ENCODE measurements around the gene GOLGA6A. TPM values are rescaled to one million over a fixed set of nuclear protein-coding genes. Genes with fewer than 3 reads are reported as not detected.
"Not testable (repeated sequence)": the region's sequence is repeated elsewhere in the genome, so short reads cannot be mapped to it uniquely, and the experiment has no call there.

GOLGA6A gene
- under 1 TPM in 1 of 2 experiments, not detected in 1; 0.07 TPM for total RNA-seq
- not detected for polyA plus RNA-seq

DNA sequence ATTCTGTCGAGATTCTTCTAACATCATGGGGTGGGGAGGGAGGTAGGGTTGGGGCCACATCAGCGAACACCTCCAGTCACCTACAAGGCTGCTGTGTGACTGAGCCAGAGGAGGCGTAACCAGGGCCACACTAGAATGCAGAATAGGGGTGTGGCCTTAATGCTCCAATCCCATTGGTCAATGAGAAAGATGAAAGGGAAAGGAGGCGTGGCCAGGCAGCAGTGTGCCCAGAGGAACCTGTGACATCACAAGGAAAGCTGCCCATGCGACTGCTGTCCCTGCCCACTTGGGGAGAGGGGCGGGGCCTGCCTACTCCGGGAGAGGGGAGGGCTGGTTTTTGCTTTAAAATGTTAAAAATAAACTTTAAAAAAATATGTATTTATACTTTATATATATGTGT, at the start of gene GOLGA6A:
GOLGA6A (minus strand) TSS at position 101 of the 400 bp plus-strand sequence; CDS start at position 60, 41 bp downstream.
- H3K9me3 Mint-ChIP-seq; CTCF ChIA-PET; H3K4me3 Mint-ChIP-seq; H3K36me3 Mint-ChIP-seq; POLR2A ChIA-PET; H3K27me3 Mint-ChIP-seq; H3K27ac ChIP-seq (ENCODE audit: low read depth, low read length); H3K27ac Mint-ChIP-seq; H3K36me3 ChIP-seq (ENCODE audit: insufficient read depth, low read length); H3K4me1 ChIP-seq (ENCODE audit: insufficient read depth, low read length); DNase-seq; H3K9me3 ChIP-seq (ENCODE audit: low read length); H3K4me3 ChIP-seq (ENCODE audit: low read length); H3K4me1 Mint-ChIP-seq; H3K27me3 ChIP-seq (ENCODE audit: insufficient read depth, low read length, poor library complexity, severe bottlenecking): not testable (repeated sequence)

DNA sequence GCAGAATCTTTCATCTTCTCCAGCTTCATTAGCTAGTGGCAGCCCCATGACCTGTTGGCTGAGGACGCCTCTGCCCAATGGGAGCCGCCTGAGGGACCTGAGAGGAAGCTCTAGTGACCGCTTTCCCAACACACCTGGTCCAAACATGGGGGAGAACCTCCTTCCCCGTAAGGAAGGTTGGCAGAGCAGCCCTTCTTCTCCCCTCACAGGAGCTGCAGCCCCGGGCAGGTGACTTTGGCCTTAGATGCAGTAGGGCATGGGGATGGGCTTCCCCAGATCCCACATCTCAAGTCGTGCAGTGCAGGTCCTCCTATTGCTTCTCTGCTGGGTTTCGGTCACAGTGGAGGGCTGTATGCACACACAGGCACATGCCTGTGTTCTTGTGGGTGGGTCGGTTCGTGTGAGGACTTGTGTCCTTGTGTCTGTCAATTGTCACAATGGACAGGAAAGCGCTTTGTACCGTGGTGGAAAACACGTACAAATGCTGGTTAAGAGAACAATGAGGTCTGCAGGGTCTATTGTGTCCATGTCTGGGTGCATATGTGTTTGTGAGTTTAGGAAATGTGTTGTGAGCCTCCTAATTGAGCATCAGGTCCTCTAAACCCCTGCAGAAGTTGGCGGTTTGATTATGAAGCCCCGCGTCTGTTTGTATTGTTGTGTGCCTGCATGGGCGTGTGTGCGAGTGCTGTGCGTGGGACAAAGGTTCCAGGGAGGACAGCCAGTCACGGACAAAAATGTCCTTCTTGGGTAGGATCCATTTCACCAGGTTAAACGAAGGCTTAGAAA, 49.5 kb upstream of the GOLGA6A start:
- Histone ChIP-seq H3K9me3 (ENCODE audit: low read length) (no peaks in the 10 kb centered on the region), H3K4me1 (ENCODE audit: insufficient read depth, low read length) (peaks cover 8% of the 10 kb centered on the region), H3K36me3 (ENCODE audit: insufficient read depth, low read length) (no peaks in the 10 kb centered on the region), H3K27me3 (ENCODE audit: insufficient read depth, low read length, poor library complexity, severe bottlenecking) (peaks cover 54% of the 10 kb centered on the region), H3K27ac (ENCODE audit: low read depth, low read length) (no peak overlapping the region), H3K4me3 (ENCODE audit: low read length) (no peak overlapping the region)
- Mint-ChIP-seq H3K27ac (peak overlapping the region in 1 of 8 donors; percentile 17), H3K36me3 (no peaks in the 10 kb centered on the region), H3K27me3 (peaks cover 41 to 77% of the 10 kb centered on the region in 2 donors), H3K9me3 (peaks cover 0 to 2% (median 0%) of the 10 kb centered on the region in 5 donors), H3K4me1 (peaks cover 9 to 56% (median 14%) of the 10 kb centered on the region in 3 donors), H3K4me3 (peak overlapping the region in 5 of 7 donors; percentile 3 to 41 (median 15))
- no peak for DNase-seq
- POLR2A ChIA-PET, result no interaction called here
- CTCF ChIA-PET, result interaction anchor here (1.9 kb wide), 1 partner anchor 191 kb away, joined by 7 read pairs; no protein-coding TSS in a partner anchor

- DNase-seq, result no peak
- Histone ChIP-seq H3K27ac (ENCODE audit: low read depth, low read length) (no peak overlapping the region), H3K36me3 (ENCODE audit: insufficient read depth, low read length) (no peaks in the 10 kb centered on the region), H3K4me3 (ENCODE audit: low read length) (no peak overlapping the region), H3K9me3 (ENCODE audit: low read length) (no peaks in the 10 kb centered on the region), H3K4me1 (ENCODE audit: insufficient read depth, low read length) (peaks cover 6% of the 10 kb centered on the region), H3K27me3 (ENCODE audit: insufficient read depth, low read length, poor library complexity, severe bottlenecking) (peaks cover 50% of the 10 kb centered on the region)
- CTCF ChIA-PET, result interaction anchor here (1.9 kb wide), 1 partner anchor 191 kb away, joined by 7 read pairs; no protein-coding TSS in a partner anchor
- peaks cover 41 to 76% of the 10 kb centered on the region in 2 donors for H3K27me3 Mint-ChIP-seq
- peaks cover 5 to 51% (median 10%) of the 10 kb centered on the region in 3 donors for H3K4me1 Mint-ChIP-seq
- POLR2A ChIA-PET, result no interaction called here
- peaks cover 0 to 2% (median 0%) of the 10 kb centered on the region in 5 donors for H3K9me3 Mint-ChIP-seq
- peak overlapping the region in 1 of 7 donors; percentile 75 for H3K4me3 Mint-ChIP-seq
- H3K27ac Mint-ChIP-seq, result no peak overlapping the region
- H3K36me3 Mint-ChIP-seq, result no peaks in the 10 kb centered on the region
Measured at GRCh38 chr15:74130849-74131627, 48.7 kb upstream of the GOLGA6A start.

- Histone ChIP-seq H3K4me3 (ENCODE audit: low read length) (no peak within 1 kb of the TSS), H3K9me3 (ENCODE audit: low read length) (no peaks in the 10 kb centered on the region), H3K36me3 (ENCODE audit: insufficient read depth, low read length) (no peaks in the 10 kb centered on the region), H3K27ac (ENCODE audit: low read depth, low read length) (no peak within 1 kb of the TSS), H3K27me3 (ENCODE audit: insufficient read depth, low read length, poor library complexity, severe bottlenecking) (peaks cover 44% of the 10 kb centered on the region), H3K4me1 (ENCODE audit: insufficient read depth, low read length) (peaks cover 6% of the 10 kb centered on the region)
- CTCF ChIA-PET, result interaction anchor here (1.2 to 5.9 kb wide), 3 partner anchors 192 to 197 kb away, joined by 3 to 74 read pairs (median 4); no protein-coding TSS in a partner anchor
- Mint-ChIP-seq H3K36me3 (no peaks in the 10 kb centered on the region), H3K4me1 (peaks cover 5 to 45% (median 10%) of the 10 kb centered on the region in 3 donors), H3K4me3 (peak within 1 kb of the TSS in 4 of 7 donors; percentile 24 to 75 (median 38)), H3K9me3 (peaks cover 0 to 2% (median 0%) of the 10 kb centered on the region in 5 donors), H3K27me3 (peaks cover 37 to 74% of the 10 kb centered on the region in 2 donors), H3K27ac (peak within 1 kb of the TSS in 1 of 8 donors; percentile 47)
- DNase-seq, result no peak
- POLR2A ChIA-PET, result no interaction called here
Measured at GRCh38 chr15:74130155-74130848, 48.0 kb upstream of the GOLGA6A start, which contains the start of gene ISLR2. ISLR2 (plus strand) TSS chr15:74130586; CDS start chr15:74132755, 2,169 bp downstream.

DNA sequence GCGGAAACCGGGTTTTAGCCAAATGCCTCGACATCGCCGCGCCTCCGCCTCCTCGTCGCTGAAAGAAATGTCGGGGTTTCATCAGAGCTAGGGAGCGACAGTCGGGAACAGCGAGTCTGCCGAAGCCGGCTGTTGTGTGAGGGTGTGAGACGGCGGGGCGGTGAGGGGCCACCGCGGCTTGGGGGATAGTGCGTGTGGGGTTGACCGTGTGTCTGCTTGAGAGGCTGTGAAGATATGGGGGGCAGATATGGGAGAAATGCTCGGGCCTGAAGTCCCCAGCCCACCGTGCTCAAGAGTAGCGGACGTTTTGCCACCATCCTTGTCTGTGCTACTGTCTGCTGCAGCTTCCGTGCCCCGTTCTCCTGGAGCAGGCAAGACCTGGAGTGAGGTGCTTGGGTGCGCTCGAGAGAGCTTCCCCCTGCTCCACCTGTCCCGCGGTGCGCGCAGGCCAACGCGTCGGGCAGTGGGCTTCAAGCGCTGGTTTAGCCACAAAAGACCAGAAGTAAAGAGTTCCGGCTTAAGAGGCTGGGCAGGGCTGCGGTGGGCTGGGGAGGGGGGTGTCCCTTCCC, 47.3 kb upstream of the GOLGA6A start:
- POLR2A ChIA-PET, result no interaction called here

GRCh38 chr15:74128785-74129585, 46.6 kb upstream of the GOLGA6A start:
- ChIA-PET CTCF (interaction anchor here (1.0 to 5.9 kb wide), 6 partner anchors 179 to 198 kb away, joined by 3 to 74 read pairs (median 4); no protein-coding TSS in a partner anchor), POLR2A (no interaction called here)
- Mint-ChIP-seq H3K27me3 (peaks cover 31 to 73% of the 10 kb centered on the region in 2 donors), H3K4me3 (peak overlapping the region in 2 of 7 donors; percentile 39 to 51), H3K9me3 (peaks cover 0 to 2% (median 0%) of the 10 kb centered on the region in 5 donors), H3K36me3 (no peaks in the 10 kb centered on the region), H3K4me1 (peaks cover 0 to 35% (median 7%) of the 10 kb centered on the region in 3 donors), H3K27ac (peak overlapping the region in 1 of 8 donors; percentile 47)
- Histone ChIP-seq H3K27me3 (ENCODE audit: insufficient read depth, low read length, poor library complexity, severe bottlenecking) (peaks cover 36% of the 10 kb centered on the region), H3K27ac (ENCODE audit: low read depth, low read length) (no peak overlapping the region), H3K4me3 (ENCODE audit: low read length) (no peak overlapping the region), H3K36me3 (ENCODE audit: insufficient read depth, low read length) (no peaks in the 10 kb centered on the region), H3K9me3 (ENCODE audit: low read length) (no peaks in the 10 kb centered on the region), H3K4me1 (ENCODE audit: insufficient read depth, low read length) (peaks cover 6% of the 10 kb centered on the region)
- DNase-seq, result no peak

More for the DNA sequence above, 47.3 kb upstream of the GOLGA6A start:
- Histone ChIP-seq H3K27ac (ENCODE audit: low read depth, low read length) (no peak overlapping the region), H3K36me3 (ENCODE audit: insufficient read depth, low read length) (no peaks in the 10 kb centered on the region), H3K4me3 (ENCODE audit: low read length) (no peak overlapping the region), H3K9me3 (ENCODE audit: low read length) (no peaks in the 10 kb centered on the region), H3K27me3 (ENCODE audit: insufficient read depth, low read length, poor library complexity, severe bottlenecking) (peaks cover 39% of the 10 kb centered on the region), H3K4me1 (ENCODE audit: insufficient read depth, low read length) (peaks cover 6% of the 10 kb centered on the region)
- H3K4me1 Mint-ChIP-seq, result peaks cover 0 to 39% (median 7%) of the 10 kb centered on the region in 3 donors
- peaks cover 31 to 71% of the 10 kb centered on the region in 2 donors for H3K27me3 Mint-ChIP-seq
- peak overlapping the region in 2 of 7 donors; percentile 32 to 45 for H3K4me3 Mint-ChIP-seq
- no peak for DNase-seq
- peak overlapping the region in 1 of 8 donors; percentile 47 for H3K27ac Mint-ChIP-seq
- CTCF ChIA-PET, result interaction anchor here (1.2 to 5.9 kb wide), 3 partner anchors 192 to 198 kb away, joined by 3 to 74 read pairs (median 4); no protein-coding TSS in a partner anchor
- H3K36me3 Mint-ChIP-seq, result no peaks in the 10 kb centered on the region
- H3K9me3 Mint-ChIP-seq, result peaks cover 0 to 2% (median 0%) of the 10 kb centered on the region in 5 donors
